Measurements from ENCODE around the gene USP49.
"Not testable (repeated sequence)": the region's sequence is repeated elsewhere in the genome, so short reads cannot be mapped to it uniquely, and the experiment has no call there.

Gene USP49

DNA sequence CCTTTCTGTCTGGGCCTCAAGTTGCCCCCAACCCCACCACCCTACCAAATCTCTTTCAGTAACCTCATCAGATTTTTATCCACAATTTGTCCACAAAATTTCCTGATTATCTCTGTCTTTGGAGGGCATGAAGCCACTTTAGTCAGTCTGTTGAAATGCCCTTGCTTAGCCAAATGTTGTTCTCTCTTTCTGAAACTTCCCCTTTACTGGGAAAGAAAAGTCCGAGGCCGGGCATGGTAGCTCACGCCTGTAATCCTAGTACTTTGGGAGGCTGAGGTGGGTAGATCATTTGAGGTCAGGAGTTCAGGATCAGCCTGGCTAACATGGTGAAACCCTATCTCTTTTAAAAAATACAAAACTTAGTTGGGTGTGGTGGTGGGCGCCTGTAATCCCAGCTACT is 73.9 kb downstream of the USP49 start:
- no peak for DNase-seq (ENCODE audit: insufficient read length, low spot score)
- no peak for FAIRE-seq
- TF ChIP-seq SPI1 (IDR thresholded peaks at IDR 0.05; ENCODE audit: low read depth, low read length) = no peak
- TF ChIP-seq POU2F2 (IDR thresholded peaks at IDR 0.05; ENCODE audit: low read depth, low read length) = no peak
- no peak for TF ChIP-seq POLR2A (IDR thresholded peaks at IDR 0.05; ENCODE audit: low read depth, low read length)
- TF ChIP-seq TAF1 (IDR thresholded peaks at IDR 0.05; ENCODE audit: low read depth, low read length) = no peak
- no peak for TF ChIP-seq PAX5 (IDR thresholded peaks at IDR 0.05; ENCODE audit: insufficient read depth, low read length, severe bottlenecking)
- no peak for TF ChIP-seq POLR2AphosphoS5 (IDR thresholded peaks at IDR 0.05; ENCODE audit: low read depth, low read length)

- no peak for TF ChIP-seq POLR2AphosphoS5 (IDR thresholded peaks at IDR 0.05; ENCODE audit: low read depth, low read length)
- TF ChIP-seq SPI1 (IDR thresholded peaks at IDR 0.05; ENCODE audit: low read depth, low read length) = no peak
- TF ChIP-seq POU2F2 (IDR thresholded peaks at IDR 0.05; ENCODE audit: low read depth, low read length) = no peak
- TF ChIP-seq POLR2A (IDR thresholded peaks at IDR 0.05; ENCODE audit: low read depth, low read length) = no peak
- TF ChIP-seq PAX5 (IDR thresholded peaks at IDR 0.05; ENCODE audit: insufficient read depth, low read length, severe bottlenecking) = no peak
- TF ChIP-seq TAF1 (IDR thresholded peaks at IDR 0.05; ENCODE audit: low read depth, low read length) = no peak
Observed at GRCh38 chr6:41818271-41819054, 76.7 kb downstream of the USP49 start.

GRCh38 chr6:41815587-41815986 is 79.6 kb downstream of the USP49 start:
- DNase-seq (ENCODE audit: insufficient read length, low spot score) (no peak), FAIRE-seq (peak; percentile 68)
- TF ChIP-seq SPI1 (IDR thresholded peaks at IDR 0.05; ENCODE audit: low read depth, low read length) (no peak), POLR2A (IDR thresholded peaks at IDR 0.05; ENCODE audit: low read depth, low read length) (no peak), PAX5 (IDR thresholded peaks at IDR 0.05; ENCODE audit: insufficient read depth, low read length, severe bottlenecking) (no peak), POU2F2 (IDR thresholded peaks at IDR 0.05; ENCODE audit: low read depth, low read length) (no peak), POLR2AphosphoS5 (IDR thresholded peaks at IDR 0.05; ENCODE audit: low read depth, low read length) (no peak), TAF1 (IDR thresholded peaks at IDR 0.05; ENCODE audit: low read depth, low read length) (no peak)

More at GRCh38 chr6:41818271-41819054, 76.7 kb downstream of the USP49 start:
- no peak for FAIRE-seq
- DNase-seq (ENCODE audit: insufficient read length, low spot score) = no peak

- DNase-seq (ENCODE audit: insufficient read length, low spot score) = no peak
- TF ChIP-seq POU2F2 (IDR thresholded peaks at IDR 0.05; ENCODE audit: low read depth, low read length) = no peak
- TF ChIP-seq POLR2A (IDR thresholded peaks at IDR 0.05; ENCODE audit: low read depth, low read length) = no peak
- TF ChIP-seq TAF1 (IDR thresholded peaks at IDR 0.05; ENCODE audit: low read depth, low read length) = no peak
- TF ChIP-seq PAX5 (IDR thresholded peaks at IDR 0.05; ENCODE audit: insufficient read depth, low read length, severe bottlenecking) = no peak
- TF ChIP-seq SPI1 (IDR thresholded peaks at IDR 0.05; ENCODE audit: low read depth, low read length) = no peak
- no peak for TF ChIP-seq POLR2AphosphoS5 (IDR thresholded peaks at IDR 0.05; ENCODE audit: low read depth, low read length)
- FAIRE-seq = no peak
Observed at GRCh38 chr6:41814629-41815028, 80.5 kb downstream of the USP49 start.

- FAIRE-seq (no peak), DNase-seq (ENCODE audit: insufficient read length, low spot score) (no peak)
- TF ChIP-seq SPI1 (IDR thresholded peaks at IDR 0.05; ENCODE audit: low read depth, low read length) (no peak), POU2F2 (IDR thresholded peaks at IDR 0.05; ENCODE audit: low read depth, low read length) (no peak), POLR2AphosphoS5 (IDR thresholded peaks at IDR 0.05; ENCODE audit: low read depth, low read length) (no peak), POLR2A (IDR thresholded peaks at IDR 0.05; ENCODE audit: low read depth, low read length) (no peak), PAX5 (IDR thresholded peaks at IDR 0.05; ENCODE audit: insufficient read depth, low read length, severe bottlenecking) (no peak), TAF1 (IDR thresholded peaks at IDR 0.05; ENCODE audit: low read depth, low read length) (no peak)
Observed at GRCh38 chr6:41813956-41814355, 81.2 kb downstream of the USP49 start.

DNA sequence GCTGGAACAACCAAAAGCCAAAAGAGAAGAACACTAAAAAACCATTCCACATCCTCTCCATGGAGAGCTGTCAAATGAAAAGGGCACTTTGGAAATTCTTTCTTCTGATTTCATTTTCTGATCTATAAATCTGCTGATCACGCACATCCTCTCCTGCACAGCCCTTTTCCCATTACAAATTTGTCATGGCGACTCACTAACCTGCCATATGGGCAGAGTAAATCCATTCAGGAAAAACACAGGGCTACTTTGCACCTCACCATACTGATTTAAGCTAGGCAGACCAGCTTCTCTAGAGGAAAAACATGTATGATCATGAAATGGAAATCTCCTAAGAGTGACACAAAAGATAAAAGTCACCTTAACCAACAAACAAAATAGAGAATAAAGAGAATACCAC is 81.7 kb downstream of the USP49 start:
- DNase-seq (ENCODE audit: insufficient read length, low spot score) = no peak
- TF ChIP-seq PAX5 (IDR thresholded peaks at IDR 0.05; ENCODE audit: insufficient read depth, low read length, severe bottlenecking) = no peak
- TF ChIP-seq POU2F2 (IDR thresholded peaks at IDR 0.05; ENCODE audit: low read depth, low read length) = no peak
- no peak for TF ChIP-seq POLR2A (IDR thresholded peaks at IDR 0.05; ENCODE audit: low read depth, low read length)
- TF ChIP-seq TAF1 (IDR thresholded peaks at IDR 0.05; ENCODE audit: low read depth, low read length) = no peak
- no peak for TF ChIP-seq POLR2AphosphoS5 (IDR thresholded peaks at IDR 0.05; ENCODE audit: low read depth, low read length)
- TF ChIP-seq SPI1 (IDR thresholded peaks at IDR 0.05; ENCODE audit: low read depth, low read length) = no peak
- no peak for FAIRE-seq

DNA sequence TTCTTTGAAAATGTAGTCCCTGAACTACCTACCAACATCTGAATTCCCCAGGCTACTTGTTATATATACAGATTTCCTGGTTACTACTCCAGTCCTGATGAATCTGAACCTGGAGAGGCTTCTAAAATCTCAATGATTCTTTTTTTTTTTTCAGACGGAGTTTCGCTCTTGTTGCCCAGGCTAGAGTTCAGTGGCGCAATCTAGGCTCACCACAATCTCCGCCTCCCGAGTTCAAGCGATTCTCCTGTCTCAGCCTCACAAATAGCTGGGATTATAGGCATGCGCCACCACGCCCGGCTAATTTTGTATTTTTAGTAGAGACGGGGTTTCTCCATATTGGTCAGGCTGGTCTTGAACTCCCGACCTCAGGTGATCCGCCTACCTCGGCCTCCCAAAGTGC is 83.2 kb downstream of the USP49 start:
- FAIRE-seq = not testable (repeated sequence)

GRCh38 chr6:41811095-41811494 is 84.1 kb downstream of the USP49 start:
- no peak for TF ChIP-seq PAX5 (IDR thresholded peaks at IDR 0.05; ENCODE audit: insufficient read depth, low read length, severe bottlenecking)
- TF ChIP-seq POLR2AphosphoS5 (IDR thresholded peaks at IDR 0.05; ENCODE audit: low read depth, low read length) = no peak
- TF ChIP-seq POLR2A (IDR thresholded peaks at IDR 0.05; ENCODE audit: low read depth, low read length) = no peak
- TF ChIP-seq TAF1 (IDR thresholded peaks at IDR 0.05; ENCODE audit: low read depth, low read length) = no peak
- no peak for TF ChIP-seq POU2F2 (IDR thresholded peaks at IDR 0.05; ENCODE audit: low read depth, low read length)
- TF ChIP-seq SPI1 (IDR thresholded peaks at IDR 0.05; ENCODE audit: low read depth, low read length) = no peak
- no peak for FAIRE-seq
- no peak for DNase-seq (ENCODE audit: insufficient read length, low spot score)

More for the DNA sequence above, 83.2 kb downstream of the USP49 start:
- not testable (repeated sequence) for DNase-seq (ENCODE audit: insufficient read length, low spot score)

DNA sequence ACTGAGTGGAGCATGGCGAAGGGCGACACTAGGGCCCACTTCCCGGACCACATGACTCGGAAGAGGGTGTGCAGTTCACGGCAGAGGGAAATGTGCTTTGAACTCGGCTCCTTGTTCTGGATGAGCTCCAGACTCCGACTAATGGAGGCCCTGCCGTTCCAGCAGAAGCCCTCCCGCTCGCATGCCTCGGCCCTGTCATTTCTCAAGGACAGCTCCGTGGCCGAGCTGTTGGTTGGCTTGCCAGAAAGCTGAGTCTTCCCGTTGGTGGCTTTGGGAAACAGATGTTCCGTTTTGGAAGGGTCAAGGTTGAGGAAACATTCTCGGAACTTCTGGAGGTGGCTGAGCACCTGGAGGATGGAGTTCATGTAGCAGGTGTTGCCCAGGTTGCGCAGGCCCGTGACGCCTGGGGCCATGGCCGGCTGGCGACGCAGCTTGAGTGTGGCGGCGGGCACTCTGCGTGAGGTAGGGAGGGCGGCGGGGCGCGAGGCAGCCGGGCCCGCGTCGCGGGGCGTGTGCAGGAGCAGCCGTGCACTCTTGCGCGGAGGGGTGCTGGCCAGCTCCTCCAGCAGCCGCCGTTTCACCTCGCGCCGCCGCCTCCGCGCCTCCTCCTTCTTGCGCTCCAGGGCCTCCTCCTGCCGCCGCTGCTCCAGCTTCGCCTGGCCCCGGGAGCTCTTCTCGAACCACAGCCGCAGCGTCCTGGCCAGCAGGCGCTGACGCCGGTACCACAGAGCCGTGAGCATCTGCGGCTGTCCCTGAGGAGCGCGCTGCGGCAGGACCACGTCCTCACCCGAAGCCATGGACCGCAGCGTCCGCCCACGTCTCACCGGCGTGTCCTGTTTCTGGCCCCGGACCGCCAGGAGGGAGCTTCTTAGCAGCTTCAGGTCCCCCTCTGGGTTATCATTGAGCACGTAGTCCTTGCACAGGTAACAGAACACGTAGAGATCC is 89.1 kb downstream of the USP49 start:
- TF ChIP-seq TAF1 (IDR thresholded peaks at IDR 0.05; ENCODE audit: low read depth, low read length) = no peak
- TF ChIP-seq PAX5 (IDR thresholded peaks at IDR 0.05; ENCODE audit: insufficient read depth, low read length, severe bottlenecking) = no peak
- no peak for TF ChIP-seq POLR2AphosphoS5 (IDR thresholded peaks at IDR 0.05; ENCODE audit: low read depth, low read length)
- no peak for TF ChIP-seq POLR2A (IDR thresholded peaks at IDR 0.05; ENCODE audit: low read depth, low read length)
- TF ChIP-seq POU2F2 (IDR thresholded peaks at IDR 0.05; ENCODE audit: low read depth, low read length) = no peak
- TF ChIP-seq SPI1 (IDR thresholded peaks at IDR 0.05; ENCODE audit: low read depth, low read length) = no peak
- FAIRE-seq = no peak
- no peak for DNase-seq (ENCODE audit: insufficient read length, low spot score)

All from GM12891 (cell line).